ENCODE data around the gene GHRH.

GHRH gene

GRCh38 chr20:37207171-37207570, 54.4 kb downstream of the GHRH start:
- no peak for DNase-seq

GRCh38 chr20:37205794-37206193, 55.8 kb downstream of the GHRH start:
- DNase-seq = no peak

- DNase-seq = no peak
Observed at GRCh38 chr20:37205130-37205529, 56.5 kb downstream of the GHRH start.

- no peak for DNase-seq
Observed at GRCh38 chr20:37204056-37204455, 57.6 kb downstream of the GHRH start.

GRCh38 chr20:37202267-37202943, 59.2 kb downstream of the GHRH start:
- peak in 4 of 56 donors; percentile 7 to 65 (median 12) for DNase-seq

- DNase-seq = no peak
Observed at GRCh38 chr20:37201827-37202162, 59.8 kb downstream of the GHRH start.
